Measurements from ENCODE around the gene KIN. TPM values are rescaled to one million over a fixed set of nuclear protein-coding genes. Genes with fewer than 3 reads are reported as not detected.

Gene KIN
- total and polyA plus RNA-seq, 2 experiments from 2014 or later = 8.5 to 31.7 TPM

GRCh38 chr10:7804216-7804615, 16.4 kb upstream of the KIN start:
- Mint-ChIP-seq H3K27me3 (ENCODE audit: insufficient read depth, low read depth, poor library complexity) (peaks cover 2% of the 10 kb centered on the region), H3K36me3 (ENCODE audit: low read depth) (peaks cover 70% of the 10 kb centered on the region), H3K4me1 (no peaks in the 10 kb centered on the region), H3K4me3 (no peak overlapping the region), H3K27ac (no peak overlapping the region), H3K9me3 (no peaks in the 10 kb centered on the region)
- H3K4me3 ChIP-seq = no peak overlapping the region
- no peak overlapping the region for H2AFZ ChIP-seq
- H3K36me3 ChIP-seq (ENCODE audit: insufficient read depth) = peaks cover 63% of the 10 kb centered on the region
- H3K4me1 ChIP-seq (ENCODE audit: insufficient read depth) = no peaks in the 10 kb centered on the region
- H3K27ac ChIP-seq (ENCODE audit: low read depth) = no peak overlapping the region
- H3F3A ChIP-seq (replicated peaks; ENCODE audit: low read depth) = no peaks in the 10 kb centered on the region
- no peak for DNase-seq (ENCODE audit: low spot score)
- no peaks in the 10 kb centered on the region for H3K27me3 ChIP-seq (ENCODE audit: insufficient read depth)
- peaks cover 16% of the 10 kb centered on the region for H4K20me1 ChIP-seq (replicated peaks; ENCODE audit: insufficient read depth)
- no peaks in the 10 kb centered on the region for H3K79me2 ChIP-seq (replicated peaks; ENCODE audit: insufficient read depth)
- H3K4me2 ChIP-seq = no peak overlapping the region
- H3K9me2 ChIP-seq (ENCODE audit: insufficient read depth) = no peaks in the 10 kb centered on the region
- TF ChIP-seq CTCF (conservative IDR thresholded peaks at IDR 0.05; ENCODE audit: low read depth in 2 of 2) (no peak), ZNF331 (CRISPR knock-in tag; IDR thresholded peaks at IDR 0.05; ENCODE audit: low read depth) (no peak), JUNB (IDR thresholded peaks at IDR 0.05; ENCODE audit: unreplicated experiment) (no peak), NANOG (IDR thresholded peaks at IDR 0.05; ENCODE audit: borderline replicate concordance) (no peak), POLR2AphosphoS5 (IDR thresholded peaks at IDR 0.05; ENCODE audit: low read depth) (no peak), EZH2 (IDR thresholded peaks at IDR 0.05; ENCODE audit: low read depth, unreplicated experiment) (no peak), EZH2phosphoT487 (IDR thresholded peaks at IDR 0.05; ENCODE audit: unreplicated experiment) (no peak), STAT1 (IDR thresholded peaks at IDR 0.05; ENCODE audit: unreplicated experiment) (no peak), ETS1 (IDR thresholded peaks at IDR 0.05) (no peak), ZNF114 (CRISPR knock-in tag; IDR thresholded peaks at IDR 0.05) (no peak), CREB1 (CRISPR knock-in tag; IDR thresholded peaks at IDR 0.05; ENCODE audit: low read depth) (no peak)
- TF ChIP-seq, protein P1, sequence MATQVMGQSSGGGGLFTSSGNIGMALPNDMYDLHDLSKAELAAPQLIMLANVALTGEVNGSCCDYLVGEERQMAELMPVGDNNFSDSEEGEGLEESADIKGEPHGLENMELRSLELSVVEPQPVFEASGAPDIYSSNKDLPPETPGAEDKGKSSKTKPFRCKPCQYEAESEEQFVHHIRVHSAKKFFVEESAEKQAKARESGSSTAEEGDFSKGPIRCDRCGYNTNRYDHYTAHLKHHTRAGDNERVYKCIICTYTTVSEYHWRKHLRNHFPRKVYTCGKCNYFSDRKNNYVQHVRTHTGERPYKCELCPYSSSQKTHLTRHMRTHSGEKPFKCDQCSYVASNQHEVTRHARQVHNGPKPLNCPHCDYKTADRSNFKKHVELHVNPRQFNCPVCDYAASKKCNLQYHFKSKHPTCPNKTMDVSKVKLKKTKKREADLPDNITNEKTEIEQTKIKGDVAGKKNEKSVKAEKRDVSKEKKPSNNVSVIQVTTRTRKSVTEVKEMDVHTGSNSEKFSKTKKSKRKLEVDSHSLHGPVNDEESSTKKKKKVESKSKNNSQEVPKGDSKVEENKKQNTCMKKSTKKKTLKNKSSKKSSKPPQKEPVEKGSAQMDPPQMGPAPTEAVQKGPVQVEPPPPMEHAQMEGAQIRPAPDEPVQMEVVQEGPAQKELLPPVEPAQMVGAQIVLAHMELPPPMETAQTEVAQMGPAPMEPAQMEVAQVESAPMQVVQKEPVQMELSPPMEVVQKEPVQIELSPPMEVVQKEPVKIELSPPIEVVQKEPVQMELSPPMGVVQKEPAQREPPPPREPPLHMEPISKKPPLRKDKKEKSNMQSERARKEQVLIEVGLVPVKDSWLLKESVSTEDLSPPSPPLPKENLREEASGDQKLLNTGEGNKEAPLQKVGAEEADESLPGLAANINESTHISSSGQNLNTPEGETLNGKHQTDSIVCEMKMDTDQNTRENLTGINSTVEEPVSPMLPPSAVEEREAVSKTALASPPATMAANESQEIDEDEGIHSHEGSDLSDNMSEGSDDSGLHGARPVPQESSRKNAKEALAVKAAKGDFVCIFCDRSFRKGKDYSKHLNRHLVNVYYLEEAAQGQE (IDR thresholded peaks at IDR 0.05; ENCODE audit: unreplicated experiment) = no peak
- TF ChIP-seq, protein P2, sequence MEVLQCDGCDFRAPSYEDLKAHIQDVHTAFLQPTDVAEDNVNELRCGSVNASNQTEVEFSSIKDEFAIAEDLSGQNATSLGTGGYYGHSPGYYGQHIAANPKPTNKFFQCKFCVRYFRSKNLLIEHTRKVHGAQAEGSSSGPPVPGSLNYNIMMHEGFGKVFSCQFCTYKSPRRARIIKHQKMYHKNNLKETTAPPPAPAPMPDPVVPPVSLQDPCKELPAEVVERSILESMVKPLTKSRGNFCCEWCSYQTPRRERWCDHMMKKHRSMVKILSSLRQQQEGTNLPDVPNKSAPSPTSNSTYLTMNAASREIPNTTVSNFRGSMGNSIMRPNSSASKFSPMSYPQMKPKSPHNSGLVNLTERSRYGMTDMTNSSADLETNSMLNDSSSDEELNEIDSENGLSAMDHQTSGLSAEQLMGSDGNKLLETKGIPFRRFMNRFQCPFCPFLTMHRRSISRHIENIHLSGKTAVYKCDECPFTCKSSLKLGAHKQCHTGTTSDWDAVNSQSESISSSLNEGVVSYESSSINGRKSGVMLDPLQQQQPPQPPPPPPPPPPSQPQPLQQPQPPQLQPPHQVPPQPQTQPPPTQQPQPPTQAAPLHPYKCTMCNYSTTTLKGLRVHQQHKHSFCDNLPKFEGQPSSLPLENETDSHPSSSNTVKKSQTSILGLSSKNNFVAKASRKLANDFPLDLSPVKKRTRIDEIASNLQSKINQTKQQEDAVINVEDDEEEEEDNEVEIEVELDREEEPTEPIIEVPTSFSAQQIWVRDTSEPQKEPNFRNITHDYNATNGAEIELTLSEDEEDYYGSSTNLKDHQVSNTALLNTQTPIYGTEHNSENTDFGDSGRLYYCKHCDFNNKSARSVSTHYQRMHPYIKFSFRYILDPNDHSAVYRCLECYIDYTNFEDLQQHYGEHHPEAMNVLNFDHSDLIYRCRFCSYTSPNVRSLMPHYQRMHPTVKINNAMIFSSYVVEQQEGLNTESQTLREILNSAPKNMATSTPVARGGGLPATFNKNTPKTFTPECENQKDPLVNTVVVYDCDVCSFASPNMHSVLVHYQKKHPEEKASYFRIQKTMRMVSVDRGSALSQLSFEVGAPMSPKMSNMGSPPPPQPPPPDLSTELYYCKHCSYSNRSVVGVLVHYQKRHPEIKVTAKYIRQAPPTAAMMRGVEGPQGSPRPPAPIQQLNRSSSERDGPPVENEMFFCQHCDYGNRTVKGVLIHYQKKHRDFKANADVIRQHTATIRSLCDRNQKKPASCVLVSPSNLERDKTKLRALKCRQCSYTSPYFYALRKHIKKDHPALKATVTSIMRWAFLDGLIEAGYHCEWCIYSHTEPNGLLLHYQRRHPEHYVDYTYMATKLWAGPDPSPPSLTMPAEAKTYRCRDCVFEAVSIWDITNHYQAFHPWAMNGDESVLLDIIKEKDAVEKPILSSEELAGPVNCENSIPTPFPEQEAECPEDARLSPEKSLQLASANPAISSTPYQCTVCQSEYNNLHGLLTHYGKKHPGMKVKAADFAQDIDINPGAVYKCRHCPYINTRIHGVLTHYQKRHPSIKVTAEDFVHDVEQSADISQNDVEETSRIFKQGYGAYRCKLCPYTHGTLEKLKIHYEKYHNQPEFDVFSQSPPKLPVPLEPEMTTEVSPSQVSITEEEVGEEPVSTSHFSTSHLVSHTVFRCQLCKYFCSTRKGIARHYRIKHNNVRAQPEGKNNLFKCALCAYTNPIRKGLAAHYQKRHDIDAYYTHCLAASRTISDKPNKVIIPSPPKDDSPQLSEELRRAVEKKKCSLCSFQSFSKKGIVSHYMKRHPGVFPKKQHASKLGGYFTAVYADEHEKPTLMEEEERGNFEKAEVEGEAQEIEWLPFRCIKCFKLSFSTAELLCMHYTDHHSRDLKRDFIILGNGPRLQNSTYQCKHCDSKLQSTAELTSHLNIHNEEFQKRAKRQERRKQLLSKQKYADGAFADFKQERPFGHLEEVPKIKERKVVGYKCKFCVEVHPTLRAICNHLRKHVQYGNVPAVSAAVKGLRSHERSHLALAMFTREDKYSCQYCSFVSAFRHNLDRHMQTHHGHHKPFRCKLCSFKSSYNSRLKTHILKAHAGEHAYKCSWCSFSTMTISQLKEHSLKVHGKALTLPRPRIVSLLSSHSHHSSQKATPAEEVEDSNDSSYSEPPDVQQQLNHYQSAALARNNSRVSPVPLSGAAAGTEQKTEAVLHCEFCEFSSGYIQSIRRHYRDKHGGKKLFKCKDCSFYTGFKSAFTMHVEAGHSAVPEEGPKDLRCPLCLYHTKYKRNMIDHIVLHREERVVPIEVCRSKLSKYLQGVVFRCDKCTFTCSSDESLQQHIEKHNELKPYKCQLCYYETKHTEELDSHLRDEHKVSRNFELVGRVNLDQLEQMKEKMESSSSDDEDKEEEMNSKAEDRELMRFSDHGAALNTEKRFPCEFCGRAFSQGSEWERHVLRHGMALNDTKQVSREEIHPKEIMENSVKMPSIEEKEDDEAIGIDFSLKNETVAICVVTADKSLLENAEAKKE (CRISPR knock-in tag; IDR thresholded peaks at IDR 0.05) = no peak
- no peak for ATAC-seq

All from GM23338 (cell line).